DOHH2 (cell line): ENCODE measurements around the gene SCN3B.
"Not testable (repeated sequence)": the region's sequence is repeated elsewhere in the genome, so short reads cannot be mapped to it uniquely, and the experiment has no call there.

Source experiments
- H3F3A ChIP-seq: fragments of 200-600 bp; sonication (generic), shearing (Covaris generic); 2 replicates; pipeline ENCODE4 v1.6.0; 2016; ENCODE audit warnings: antibody characterized with exemption, mild to moderate bottlenecking; ENCODE audit not compliant: control insufficient read depth, insufficient read depth
- H3K27ac ChIP-seq: fragments of 200-600 bp; sonication (generic); 2 replicates; pipeline ENCODE4 v1.5.1; 2014; ENCODE audit warnings: low read depth, mild to moderate bottlenecking, low read length, moderate library complexity
- H3K27me3 ChIP-seq: fragments of 200-600 bp; sonication (generic); 2 replicates; pipeline ENCODE4 v1.6.1; 2014; ENCODE audit warnings: mild to moderate bottlenecking, low read length, mixed read lengths; ENCODE audit not compliant: control insufficient read depth
- H3K36me3 ChIP-seq: fragments of 200-600 bp; sonication (generic); 2 replicates; pipeline ENCODE4 v1.6.1; 2014; ENCODE audit warnings: mild to moderate bottlenecking, low read length, moderate library complexity, mixed read lengths; ENCODE audit not compliant: control insufficient read depth
- H3K4me1 ChIP-seq: fragments of 200-600 bp; sonication (generic); 2 replicates; pipeline ENCODE4 v1.6.1; 2014; ENCODE audit warnings: mild to moderate bottlenecking, low read length, mixed read lengths; ENCODE audit not compliant: control insufficient read depth
- H3K4me2 ChIP-seq: fragments of 200-600 bp; sonication (generic); 2 replicates; pipeline ENCODE4 v1.6.0; 2014; ENCODE audit warnings: mild to moderate bottlenecking, low read length, moderate library complexity
- H3K4me3 ChIP-seq: fragments of 200-600 bp; sonication (generic); 2 replicates; pipeline ENCODE4 v1.5.1; 2014; ENCODE audit warnings: mild to moderate bottlenecking, low read length, mixed read lengths
- H3K79me2 ChIP-seq: fragments of 200-600 bp; sonication (generic); 2 replicates; pipeline ENCODE4 v1.6.1; 2014; ENCODE audit warnings: mild to moderate bottlenecking, low read length, mixed read lengths; ENCODE audit not compliant: control insufficient read depth
- H3K9me2 ChIP-seq: fragments of 200-600 bp; sonication (generic); replicated peaks from 2 replicates; pipeline ENCODE4 v1.6.1; 2014; ENCODE audit warnings: mild to moderate bottlenecking, low read length, mixed read lengths; ENCODE audit not compliant: control insufficient read depth
- H3K9me3 ChIP-seq: fragments of 200-600 bp; sonication (generic); 2 replicates; pipeline ENCODE4 v1.6.1; 2014; ENCODE audit warnings: antibody characterized with exemption, low read length, mixed read lengths; ENCODE audit not compliant: control insufficient read depth, insufficient read depth
- H4K20me1 ChIP-seq: fragments of 200-600 bp; sonication (generic); 2 replicates; pipeline ENCODE4 v1.6.0; 2014; ENCODE audit warnings: low read depth, mild to moderate bottlenecking, antibody characterized with exemption, low read length, moderate library complexity; ENCODE audit not compliant: control insufficient read depth, insufficient read depth
- EZH2phosphoT487 ChIP-seq: fragments of 200-600 bp; sonication (generic); IDR thresholded peaks from 2 replicates; pipeline ENCODE4 v1.6.1; 2017; ENCODE audit warnings: borderline replicate concordance, mild to moderate bottlenecking, antibody characterized with exemption, low read length, moderate library complexity, mixed read lengths
- TF ChIP-seq, protein P1 (sequence below): fragments of 200-600 bp; sonication (generic); IDR thresholded peaks from one replicate; pipeline ENCODE4 v1.5.1; 2014; ENCODE audit warnings: antibody characterized with exemption, mild to moderate bottlenecking, low read depth, low read length; ENCODE audit not compliant: poor library complexity, severe bottlenecking

The SCN3B gene

DNA sequence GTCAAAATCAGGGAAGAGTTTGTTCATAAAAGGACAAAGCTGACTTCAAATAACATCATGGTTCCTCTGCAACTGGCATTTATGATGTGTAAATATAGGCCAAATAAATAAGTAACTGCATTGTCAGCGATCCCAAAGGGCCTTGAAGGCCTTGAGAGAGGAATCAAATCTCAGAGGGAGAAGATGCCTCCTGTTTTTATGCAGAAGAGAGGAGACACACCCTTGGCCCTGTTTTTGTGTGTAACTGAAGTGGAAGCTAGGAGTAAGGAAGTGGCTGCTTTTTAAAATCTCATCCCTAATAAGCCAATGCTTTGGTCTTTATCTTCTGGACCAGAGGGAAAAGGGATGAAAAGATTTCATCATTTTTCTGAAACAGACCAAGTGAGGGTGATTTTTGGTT is 15.7 kb upstream of the SCN3B start:
- Histone ChIP-seq H3K4me2 (no peak overlapping the region), H3K36me3 (no peaks in the 10 kb centered on the region), H4K20me1 (no peaks in the 10 kb centered on the region), H3F3A (no peaks in the 10 kb centered on the region), H3K27me3 (no peaks in the 10 kb centered on the region), H3K9me2 (no peaks in the 10 kb centered on the region), H3K4me3 (no peak overlapping the region), H3K79me2 (no peaks in the 10 kb centered on the region), H3K9me3 (no peaks in the 10 kb centered on the region), H3K27ac (no peak overlapping the region), H3K4me1 (peaks cover 8% of the 10 kb centered on the region)
- TF ChIP-seq EZH2phosphoT487: no peak
- TF ChIP-seq, protein P1, sequence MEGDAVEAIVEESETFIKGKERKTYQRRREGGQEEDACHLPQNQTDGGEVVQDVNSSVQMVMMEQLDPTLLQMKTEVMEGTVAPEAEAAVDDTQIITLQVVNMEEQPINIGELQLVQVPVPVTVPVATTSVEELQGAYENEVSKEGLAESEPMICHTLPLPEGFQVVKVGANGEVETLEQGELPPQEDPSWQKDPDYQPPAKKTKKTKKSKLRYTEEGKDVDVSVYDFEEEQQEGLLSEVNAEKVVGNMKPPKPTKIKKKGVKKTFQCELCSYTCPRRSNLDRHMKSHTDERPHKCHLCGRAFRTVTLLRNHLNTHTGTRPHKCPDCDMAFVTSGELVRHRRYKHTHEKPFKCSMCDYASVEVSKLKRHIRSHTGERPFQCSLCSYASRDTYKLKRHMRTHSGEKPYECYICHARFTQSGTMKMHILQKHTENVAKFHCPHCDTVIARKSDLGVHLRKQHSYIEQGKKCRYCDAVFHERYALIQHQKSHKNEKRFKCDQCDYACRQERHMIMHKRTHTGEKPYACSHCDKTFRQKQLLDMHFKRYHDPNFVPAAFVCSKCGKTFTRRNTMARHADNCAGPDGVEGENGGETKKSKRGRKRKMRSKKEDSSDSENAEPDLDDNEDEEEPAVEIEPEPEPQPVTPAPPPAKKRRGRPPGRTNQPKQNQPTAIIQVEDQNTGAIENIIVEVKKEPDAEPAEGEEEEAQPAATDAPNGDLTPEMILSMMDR: no peak

DNA sequence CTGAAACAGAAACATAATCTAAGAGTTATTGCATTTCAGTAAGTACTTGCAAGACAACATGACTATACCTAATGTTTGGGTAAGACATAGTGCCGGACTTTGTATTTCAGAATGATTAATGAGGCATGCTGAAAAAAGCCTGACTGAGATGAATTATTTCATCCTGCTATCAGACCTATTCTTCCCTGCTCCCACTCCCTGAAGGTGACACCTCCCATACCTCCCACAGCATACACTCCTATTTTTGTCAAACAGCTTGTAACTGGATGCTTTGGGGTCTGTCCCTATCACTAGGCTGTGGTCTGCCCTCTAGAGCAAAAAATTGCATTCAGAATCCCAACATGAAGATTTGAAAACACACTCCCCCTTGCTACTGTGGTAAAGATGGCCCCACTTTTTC is 10.9 kb upstream of the SCN3B start:
- Histone ChIP-seq H3K36me3 (peaks cover 3% of the 10 kb centered on the region), H4K20me1 (no peaks in the 10 kb centered on the region), H3K79me2 (no peaks in the 10 kb centered on the region), H3K4me1 (peaks cover 3% of the 10 kb centered on the region), H3K27ac (no peak overlapping the region), H3F3A (no peaks in the 10 kb centered on the region), H3K27me3 (no peaks in the 10 kb centered on the region), H3K4me2 (no peak overlapping the region), H3K4me3 (no peak overlapping the region), H3K9me2 (no peaks in the 10 kb centered on the region), H3K9me3 (peaks cover 25% of the 10 kb centered on the region)
- TF ChIP-seq EZH2phosphoT487: no peak
- TF ChIP-seq, protein P1: no peak

DNA sequence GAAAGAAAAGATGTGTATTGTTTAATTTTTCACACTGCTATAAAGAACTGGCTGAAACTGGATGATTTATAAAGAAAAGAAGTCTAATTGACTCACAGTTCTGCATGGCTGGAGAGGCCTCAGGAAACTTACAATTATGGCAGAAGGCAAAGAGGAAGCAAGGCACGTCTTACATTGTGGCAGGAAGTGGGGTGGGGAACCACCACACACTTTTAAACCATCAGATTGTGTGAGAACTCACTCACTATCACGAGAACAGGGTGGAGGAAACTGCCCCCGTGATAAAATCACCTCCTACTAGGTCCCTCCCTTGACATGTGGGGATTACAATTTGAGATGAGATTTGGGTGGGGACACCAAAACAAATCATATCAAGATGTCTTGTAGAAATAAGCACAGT is 5.5 kb upstream of the SCN3B start:
- H3K4me1 ChIP-seq: peaks cover 20% of the 10 kb centered on the region
- peak overlapping the region; percentile 44 for H3K4me2 ChIP-seq
- peak overlapping the region; percentile 40 for H3K4me3 ChIP-seq
- not testable (repeated sequence) for H3K27me3 ChIP-seq, H4K20me1 ChIP-seq, H3K36me3 ChIP-seq, H3F3A ChIP-seq, H3K9me2 ChIP-seq, H3K79me2 ChIP-seq
- peak overlapping the region; percentile 66 for H3K27ac ChIP-seq
- H3K9me3 ChIP-seq: peaks cover 43% of the 10 kb centered on the region

DNA sequence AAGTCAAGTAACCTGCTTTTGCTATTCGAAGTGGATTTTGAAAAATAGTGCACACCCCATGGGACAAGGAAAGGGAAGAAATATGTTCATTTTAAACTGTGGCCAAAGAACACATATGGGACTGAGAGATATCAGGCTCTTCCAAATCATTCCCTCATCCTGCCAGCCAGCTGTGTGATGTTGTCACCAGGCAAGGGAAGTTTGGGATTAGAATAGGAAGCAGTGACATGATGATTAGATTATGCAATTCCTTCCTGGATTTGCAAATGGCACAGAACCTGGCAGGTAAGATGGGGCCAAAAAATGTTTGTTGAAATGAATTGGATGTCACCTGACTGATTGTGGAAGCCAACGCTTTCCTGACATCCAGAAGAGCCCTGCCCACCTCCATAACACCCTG is 4.9 kb upstream of the SCN3B start:
- Histone ChIP-seq H3K79me2 (no peaks in the 10 kb centered on the region), H3K36me3 (peaks cover 10% of the 10 kb centered on the region), H3F3A (no peaks in the 10 kb centered on the region), H3K4me1 (peaks cover 20% of the 10 kb centered on the region), H3K4me3 (peak overlapping the region; percentile 40), H3K27me3 (no peaks in the 10 kb centered on the region), H4K20me1 (no peaks in the 10 kb centered on the region), H3K9me2 (no peaks in the 10 kb centered on the region), H3K4me2 (peak overlapping the region; percentile 44), H3K27ac (peak overlapping the region; percentile 66), H3K9me3 (peaks cover 40% of the 10 kb centered on the region)
- TF ChIP-seq EZH2phosphoT487: no peak
